Endothelial cell of umbilical vein (primary cell): ENCODE data around the gene HAPLN2. TPM values are rescaled to one million over a fixed set of nuclear protein-coding genes. Genes with fewer than 3 reads are reported as not detected.

ENCODE experiments used
- BruUV-seq: library from RNA; stranded (reverse); fragments of 400-500 nt; replicated peaks from 2 replicates; lab custom pipeline; 2021; lab: Mats Ljungman, UMichigan
- CTCF ChIA-PET: fragments of 300-600, 350-600 bp; sonication (Branson Sonifier 250); formaldehyde crosslinking; loops from one replicate; lab custom pipeline; 2021; ENCODE audit warnings: antibody characterized with exemption, inconsistent platforms; lab: Charles Lee
- POLR2A ChIA-PET: fragments of 300-600, 350-600 bp; sonication (Branson Sonifier 250); formaldehyde crosslinking; loops from one replicate; lab custom pipeline; 2021; ENCODE audit warnings: antibody characterized with exemption, inconsistent platforms; lab: Charles Lee
- DNase-seq: peaks from one replicate; pipeline ENCODE4 v3.0.0-alpha.2; 2011; ENCODE audit warnings: low read depth, low spot score
- FAIRE-seq: peaks from 2 replicates; lab custom pipeline; 2011; peaks lifted over from hg19 to GRCh38; lab: Jason Lieb, UNC
- H2AFZ ChIP-seq: 2 replicates; pipeline ENCODE4 v1.6.0; 2012; ENCODE audit warnings: low read depth, low read length, control low read depth, inconsistent platforms
- H3K27ac ChIP-seq: 2 replicates; pipeline ENCODE4 v1.5.1; 2011; ENCODE audit warnings: low read depth, mild to moderate bottlenecking, control low read depth, low read length, moderate library complexity; ENCODE audit not compliant: insufficient read depth
- H3K27me3 ChIP-seq, 2 experiments: 2 replicates each; pipeline versions ENCODE4 v1.6.0 to v1.6.1; 2011; ENCODE audit warnings: low read length in 2 of 2, mixed read lengths in 1 of 2; ENCODE audit not compliant: control insufficient read depth in 2 of 2, insufficient read depth in 2 of 2
- H3K36me3 ChIP-seq, 2 experiments: 2 replicates in 1 of 2; 3 replicates in 1 of 2; pipeline ENCODE4 v1.5.1; 2011; ENCODE audit warnings: low read length in 2 of 2, mild to moderate bottlenecking in 1 of 2, moderate library complexity in 1 of 2; ENCODE audit not compliant: control insufficient read depth in 2 of 2, insufficient read depth in 2 of 2; ENCODE audit errors: extremely low read depth in 1 of 2
- H3K4me1 ChIP-seq: 3 replicates; pipeline ENCODE4 v1.5.1; 2011; ENCODE audit warnings: mild to moderate bottlenecking, low read length; ENCODE audit not compliant: control insufficient read depth, insufficient read depth; ENCODE audit errors: extremely low read depth
- H3K4me2 ChIP-seq: 2 replicates; pipeline ENCODE4 v1.6.1; 2011; ENCODE audit warnings: low read length, control low read depth, mixed read lengths; ENCODE audit not compliant: insufficient read depth
- H3K4me3 ChIP-seq, 3 experiments: fragments of 200-600 bp in 1 of 3; sonication (generic), shearing (Covaris generic) in 1 of 3; replicated peaks in 1 of 3; 2 replicates each; pipeline ENCODE4 v1.5.1; 2011 to 2016; ENCODE audit warnings: control low read depth in 3 of 3, low read length in 3 of 3, mild to moderate bottlenecking in 2 of 3, inconsistent platforms in 1 of 3, low read depth in 1 of 3, moderate library complexity in 1 of 3; ENCODE audit not compliant: insufficient read depth in 1 of 3
- H3K79me2 ChIP-seq: 2 replicates; pipeline ENCODE4 v1.6.0; 2012; ENCODE audit warnings: low read length, inconsistent platforms; ENCODE audit not compliant: control insufficient read depth, insufficient read depth
- H3K9ac ChIP-seq: replicated peaks from 2 replicates; pipeline ENCODE3; 2011; ENCODE audit warnings: low read length, control low read depth; ENCODE audit not compliant: insufficient read depth; ENCODE audit errors: extremely low read depth
- H3K9me1 ChIP-seq: replicated peaks from 3 replicates; pipeline ENCODE4 v1.6.0; 2011; ENCODE audit warnings: mild to moderate bottlenecking, low read length; ENCODE audit not compliant: control insufficient read depth, insufficient read depth; ENCODE audit errors: extremely low read depth
- H3K9me3 ChIP-seq: replicated peaks from 2 replicates; pipeline ENCODE4 v1.5.1; 2012; ENCODE audit warnings: low read length, inconsistent platforms; ENCODE audit not compliant: control insufficient read depth, insufficient read depth
- H4K20me1 ChIP-seq: replicated peaks from 2 replicates; pipeline ENCODE3; 2011; ENCODE audit warnings: mild to moderate bottlenecking, low read length; ENCODE audit not compliant: control insufficient read depth, insufficient read depth; ENCODE audit errors: extremely low read depth
- EZH2 ChIP-seq: IDR thresholded peaks from 2 replicates; pipeline ENCODE4 v1.6.1; 2012; ENCODE audit warnings: borderline replicate concordance, low read depth, mild to moderate bottlenecking, moderate library complexity, low read length, inconsistent platforms; ENCODE audit not compliant: severe bottlenecking
- FOS ChIP-seq: IDR thresholded peaks from 2 replicates; pipeline ENCODE4 v1.6.1; 2011; ENCODE audit warnings: mild to moderate bottlenecking, low read length, moderate library complexity, borderline replicate concordance; ENCODE audit not compliant: insufficient read depth
- GATA2 ChIP-seq: IDR thresholded peaks from 2 replicates; pipeline ENCODE4 v1.7.0; 2011; ENCODE audit warnings: low read depth, mild to moderate bottlenecking, moderate library complexity, mixed read lengths, low read length; ENCODE audit not compliant: insufficient read length, insufficient read depth
- JUN ChIP-seq: IDR thresholded peaks from 2 replicates; pipeline ENCODE4 v1.6.1; 2011; ENCODE audit warnings: borderline replicate concordance, low read depth; ENCODE audit not compliant: insufficient read length, insufficient read depth
- MYC ChIP-seq: IDR thresholded peaks from one replicate; pipeline ENCODE4 v1.6.1; 2011; ENCODE audit warnings: mild to moderate bottlenecking, low read depth, low read length
- POLR2A ChIP-seq: IDR thresholded peaks from 2 replicates; pipeline ENCODE4 v1.6.1; 2012; ENCODE audit warnings: low read depth, mild to moderate bottlenecking, control low read depth, low read length
- POLR2AphosphoS5 ChIP-seq: IDR thresholded peaks from 2 replicates; pipeline ENCODE4 v1.6.1; 2012; ENCODE audit warnings: low read depth, mild to moderate bottlenecking, control low read depth, low read length, moderate library complexity; ENCODE audit not compliant: insufficient read depth
- dilution Hi-C: fragments of 300-500 bp; cut with MboI; formaldehyde crosslinking; loops from one replicate; pipeline ENCODE4 v1.15.0; 2019; ENCODE audit warnings: low sequenced_read_pairs; ENCODE audit not compliant: extremely low pct_ligation_motif_present
- intact Hi-C: fragments of 100-400 bp; cut with micrococcal nuclease; formaldehyde crosslinking; loops from one replicate; pipeline ENCODE4 v1.10.0; 2022
- polyA plus RNA-seq, 4 experiments: library from polyadenylated mRNA; depleted of rRNA in 3 of 4; stranded (reverse) in 3 of 4; unstranded in 1 of 4; fragments of >200 nt; gene quantifications; 2 replicates each; pipeline versions ENCODE4 v1.2.1 to v1.2.3, GENCODE V29; 2011 to 2012; ENCODE audit warnings: missing spikeins in 1 of 4
- total RNA-seq: library from RNA; stranded (reverse); gene quantifications from 2 replicates; pipeline ENCODE4 v1.2.3, GENCODE V29; 2021
- TF ChIP-seq, protein P1 (sequence below): IDR thresholded peaks from 2 replicates; pipeline ENCODE4 v1.6.1; 2011; ENCODE audit not compliant: insufficient read depth, insufficient read length
- TF ChIP-seq, protein P2 (sequence below), 2 donors: IDR thresholded peaks; 1 replicate in 1 of 2; 2 replicates in 1 of 2; pipeline ENCODE4 v1.5.1; 2011; ENCODE audit warnings: low read length in 2 of 2, mild to moderate bottlenecking in 2 of 2, moderate library complexity in 2 of 2, control low read depth in 1 of 2, inconsistent platforms in 1 of 2, low read depth in 1 of 2; ENCODE audit not compliant: insufficient read depth in 1 of 2; ENCODE audit errors: extremely low read depth in 1 of 2

HAPLN2 gene
- total and polyA plus RNA-seq, 2 donors (not counting 3 experiments of a cell fraction or from before 2014, with no cell fraction given): not detected

DNA sequence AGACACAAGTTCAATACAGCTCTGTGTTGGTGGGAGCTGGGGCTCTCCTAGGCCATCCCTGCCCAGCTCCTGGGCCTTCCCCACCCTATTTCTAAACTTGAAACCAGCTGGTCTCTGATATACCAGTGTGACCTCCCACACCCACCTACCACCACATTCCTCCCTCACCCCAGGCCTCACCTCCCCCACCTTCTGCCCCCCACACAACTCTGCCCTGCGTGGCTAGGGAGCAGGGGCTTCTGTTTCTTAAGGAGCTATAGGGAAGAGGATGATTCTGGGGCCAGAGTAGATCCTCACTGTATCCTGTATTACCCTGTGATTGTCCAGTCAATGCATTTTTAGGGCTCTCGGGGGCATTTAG is 41.5 kb downstream of the HAPLN2 start:
- H3K9ac ChIP-seq: peak overlapping the region; percentile 76
- TF ChIP-seq GATA2: no peak
- no peak for TF ChIP-seq EZH2
- TF ChIP-seq FOS: no peak
- no peak for TF ChIP-seq POLR2AphosphoS5
- no peak for TF ChIP-seq JUN
- TF ChIP-seq, protein P1, sequence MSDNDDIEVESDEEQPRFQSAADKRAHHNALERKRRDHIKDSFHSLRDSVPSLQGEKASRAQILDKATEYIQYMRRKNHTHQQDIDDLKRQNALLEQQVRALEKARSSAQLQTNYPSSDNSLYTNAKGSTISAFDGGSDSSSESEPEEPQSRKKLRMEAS: no peak
- TF ChIP-seq MYC: no peak
- TF ChIP-seq POLR2A: no peak
- TF ChIP-seq, protein P2, sequence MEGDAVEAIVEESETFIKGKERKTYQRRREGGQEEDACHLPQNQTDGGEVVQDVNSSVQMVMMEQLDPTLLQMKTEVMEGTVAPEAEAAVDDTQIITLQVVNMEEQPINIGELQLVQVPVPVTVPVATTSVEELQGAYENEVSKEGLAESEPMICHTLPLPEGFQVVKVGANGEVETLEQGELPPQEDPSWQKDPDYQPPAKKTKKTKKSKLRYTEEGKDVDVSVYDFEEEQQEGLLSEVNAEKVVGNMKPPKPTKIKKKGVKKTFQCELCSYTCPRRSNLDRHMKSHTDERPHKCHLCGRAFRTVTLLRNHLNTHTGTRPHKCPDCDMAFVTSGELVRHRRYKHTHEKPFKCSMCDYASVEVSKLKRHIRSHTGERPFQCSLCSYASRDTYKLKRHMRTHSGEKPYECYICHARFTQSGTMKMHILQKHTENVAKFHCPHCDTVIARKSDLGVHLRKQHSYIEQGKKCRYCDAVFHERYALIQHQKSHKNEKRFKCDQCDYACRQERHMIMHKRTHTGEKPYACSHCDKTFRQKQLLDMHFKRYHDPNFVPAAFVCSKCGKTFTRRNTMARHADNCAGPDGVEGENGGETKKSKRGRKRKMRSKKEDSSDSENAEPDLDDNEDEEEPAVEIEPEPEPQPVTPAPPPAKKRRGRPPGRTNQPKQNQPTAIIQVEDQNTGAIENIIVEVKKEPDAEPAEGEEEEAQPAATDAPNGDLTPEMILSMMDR (IDR thresholded peaks at IDR 0.05; ENCODE audit: extremely low read depth in 1 of 2, insufficient read depth in 1 of 2, low read depth in 1 of 2, low read length in 2 of 2): no peak
- peak overlapping the region; percentile 85 for H3K27ac ChIP-seq
- FAIRE-seq (no peak), DNase-seq (peak; percentile 44)
- peak overlapping the region; percentile 72 for H3K4me2 ChIP-seq
- H3K27me3 ChIP-seq: peaks cover 3 to 9% of the 10 kb centered on the region in 2 experiments
- no peaks in the 10 kb centered on the region for H3K36me3 ChIP-seq
- no peaks in the 10 kb centered on the region for H4K20me1 ChIP-seq
- H3K9me1 ChIP-seq: no peaks in the 10 kb centered on the region
- no peak overlapping the region for H2AFZ ChIP-seq
- H3K4me3 ChIP-seq: peak overlapping the region; percentile 15 to 59 (median 17)
- H3K4me1 ChIP-seq: peaks cover 70% of the 10 kb centered on the region
- H3K79me2 ChIP-seq: no peaks in the 10 kb centered on the region
- intact Hi-C loops: loop anchor here (1.0 to 2.0 kb wide), 5 partner anchors 18 to 236 kb away; no protein-coding TSS in a partner anchor
- dilution Hi-C loops: no loop called here
- no peaks in the 10 kb centered on the region for H3K9me3 ChIP-seq
- ChIA-PET CTCF (interaction anchor here (1.0 to 8.7 kb wide), 9 partner anchors 13 to 267 kb away, joined by 3 to 237 read pairs (median 7); partner anchors contain the start of genes HAPLN2, ISG20L2, METTL25B and NES), POLR2A (interaction anchor here (0.6 to 4.5 kb wide), 2 partner anchors 16 to 190 kb away, joined by 3 to 32 read pairs; partner anchors contain the start of gene NES)
- BruUV-seq: no TSS peak
